ENCODE data around the gene ADCK1. TPM values are rescaled to one million over a fixed set of nuclear protein-coding genes. Genes with fewer than 3 reads are reported as not detected.
A peak's percentile ranks its signal among the peaks of the same experiment; 100 is the strongest.

ADCK1 gene
- total and polyA plus RNA-seq, 4 experiments from 2014 or later: 5.2 to 12.0 (median 5.4) TPM

DNA sequence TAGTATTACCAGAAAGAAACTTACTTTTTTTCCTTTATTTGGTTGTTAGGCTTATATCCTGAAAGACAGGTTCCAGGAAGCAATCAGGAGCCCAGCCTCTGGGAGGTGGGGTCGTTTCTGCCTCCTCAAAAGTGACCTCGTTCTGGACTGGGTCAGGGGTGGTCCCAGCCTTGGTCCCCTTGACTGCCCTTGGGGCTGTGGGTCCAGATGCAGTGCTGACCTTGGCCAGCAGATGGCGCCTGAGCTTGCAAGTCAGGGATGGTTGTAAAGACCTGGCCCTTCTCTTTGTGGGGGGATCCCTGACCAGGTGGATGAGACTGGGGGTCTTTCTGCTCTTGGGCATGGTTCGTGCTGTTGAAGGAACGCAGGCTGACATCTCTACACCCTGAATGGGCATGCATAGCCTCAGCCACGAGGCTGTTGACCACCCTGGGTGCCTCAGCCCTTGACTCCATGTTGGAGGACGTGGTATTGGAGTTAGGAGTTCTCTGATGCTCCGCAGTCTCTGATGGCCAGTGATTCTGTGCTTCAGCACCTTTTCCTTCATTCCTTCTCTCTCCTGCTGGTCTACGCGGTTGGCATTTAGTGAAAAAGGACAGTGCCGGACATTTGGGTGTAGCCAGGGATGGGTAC, 62.4 kb downstream of the ADCK1 start:
- peaks cover 7 to 29% of the 10 kb centered on the region in 2 donors for H3K36me3 Mint-ChIP-seq
- H3K4me1 ChIP-seq (ENCODE audit: insufficient read depth, low read length): no peaks in the 10 kb centered on the region
- no peaks in the 10 kb centered on the region for H3K9me3 ChIP-seq (ENCODE audit: control insufficient read depth in 1 of 2, low read length in 2 of 2)
- ChIA-PET POLR2A (ENCODE audit: partially characterized antibody) (no interaction called here), CTCF (ENCODE audit: partially characterized antibody) (interaction anchor here (0.8 to 3.4 kb wide), 20 partner anchors 8 to 760 kb away, joined by 3 to 22 read pairs (median 6); no protein-coding TSS in a partner anchor)
- H3K27ac Mint-ChIP-seq: no peak overlapping the region
- peak; percentile 36 to 59 (median 45) for DNase-seq
- H3K4me3 Mint-ChIP-seq: no peak overlapping the region
- no peaks in the 10 kb centered on the region for H3K4me1 Mint-ChIP-seq
- H3K36me3 ChIP-seq (ENCODE audit: insufficient read depth, low read length): no peaks in the 10 kb centered on the region
- peaks cover 0 to 2% of the 10 kb centered on the region in 2 donors for H3K27me3 Mint-ChIP-seq
- intact Hi-C loops (cut with micrococcal nuclease): no loop called here
- peaks cover 0 to 6% (median 0%) of the 10 kb centered on the region in 8 donors for H3K9me3 Mint-ChIP-seq
- H3K27ac ChIP-seq (ENCODE audit: low read depth, low read length): no peak overlapping the region
- H3K4me3 ChIP-seq (ENCODE audit: low read length in 2 of 2): no peak overlapping the region
- H3K27me3 ChIP-seq (ENCODE audit: insufficient read depth, low read length): no peaks in the 10 kb centered on the region

DNA sequence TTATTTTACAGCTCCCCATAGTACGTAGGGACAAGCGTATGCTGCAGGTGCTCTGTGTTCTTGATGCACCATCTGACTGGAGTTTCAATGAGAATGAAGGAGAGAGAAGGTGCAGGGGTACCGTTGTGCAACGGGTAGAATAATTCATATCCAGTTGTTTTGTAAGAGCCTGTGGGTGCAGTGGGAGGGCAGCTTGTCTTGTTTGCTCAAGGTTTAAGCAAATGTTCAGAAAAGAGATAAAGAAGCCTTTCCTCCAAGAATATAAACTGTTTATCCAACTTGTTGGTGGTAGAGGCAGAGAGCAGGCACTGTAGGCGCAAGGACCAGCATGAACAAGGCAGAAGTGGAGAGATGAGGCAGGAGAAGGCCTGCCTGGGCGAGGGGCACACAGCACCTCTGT, 64.2 kb downstream of the ADCK1 start:
- intact Hi-C loops (cut with micrococcal nuclease): no loop called here
- H3K9me3 Mint-ChIP-seq: peaks cover 0 to 6% (median 0%) of the 10 kb centered on the region in 8 donors
- H3K27ac Mint-ChIP-seq: no peak overlapping the region
- H3K4me1 Mint-ChIP-seq: no peaks in the 10 kb centered on the region
- Histone ChIP-seq H3K36me3 (ENCODE audit: insufficient read depth, low read length) (no peaks in the 10 kb centered on the region), H3K27me3 (ENCODE audit: insufficient read depth, low read length) (no peaks in the 10 kb centered on the region), H3K4me3 (ENCODE audit: low read length in 2 of 2) (no peak overlapping the region), H3K9me3 (ENCODE audit: control insufficient read depth in 1 of 2, low read length in 2 of 2) (no peaks in the 10 kb centered on the region), H3K27ac (ENCODE audit: low read depth, low read length) (no peak overlapping the region), H3K4me1 (ENCODE audit: insufficient read depth, low read length) (no peaks in the 10 kb centered on the region)
- no peak overlapping the region for H3K4me3 Mint-ChIP-seq
- peaks cover 0 to 2% of the 10 kb centered on the region in 2 donors for H3K27me3 Mint-ChIP-seq
- CTCF ChIA-PET (ENCODE audit: partially characterized antibody): interaction anchor here (1.6 kb wide), 1 partner anchor 10 kb away, joined by 5 read pairs; no protein-coding TSS in a partner anchor
- DNase-seq: no peak
- H3K36me3 Mint-ChIP-seq: peaks cover 7 to 22% of the 10 kb centered on the region in 2 donors
- POLR2A ChIA-PET (ENCODE audit: partially characterized antibody): no interaction called here

DNA sequence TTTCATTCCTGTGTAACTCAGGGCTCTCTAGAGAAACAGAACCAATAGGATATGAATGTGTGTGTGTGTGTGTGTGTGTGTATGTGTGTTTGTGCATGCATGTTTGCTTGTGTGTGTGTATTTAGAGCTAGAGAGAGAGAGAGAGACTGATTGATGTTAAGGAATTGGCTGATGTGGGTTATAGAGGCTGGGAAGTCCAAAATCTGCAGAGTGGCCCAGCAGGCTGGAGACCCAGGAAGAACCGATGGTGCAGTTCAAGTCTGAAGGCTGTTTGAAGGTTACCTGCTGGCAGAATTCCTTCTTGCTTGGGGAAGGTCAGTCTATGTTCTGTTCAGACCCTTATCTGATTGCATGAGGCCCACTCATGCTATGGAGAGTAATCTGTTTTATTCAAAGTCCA, 64.7 kb downstream of the ADCK1 start:
- Mint-ChIP-seq H3K4me1 (no peaks in the 10 kb centered on the region), H3K4me3 (no peak overlapping the region), H3K9me3 (peaks cover 0 to 6% (median 0%) of the 10 kb centered on the region in 8 donors), H3K27ac (no peak overlapping the region), H3K27me3 (peaks cover 0 to 2% of the 10 kb centered on the region in 2 donors), H3K36me3 (peaks cover 8 to 22% of the 10 kb centered on the region in 2 donors)
- Histone ChIP-seq H3K9me3 (ENCODE audit: control insufficient read depth in 1 of 2, low read length in 2 of 2) (no peaks in the 10 kb centered on the region), H3K4me3 (ENCODE audit: low read length in 2 of 2) (no peak overlapping the region), H3K27me3 (ENCODE audit: insufficient read depth, low read length) (no peaks in the 10 kb centered on the region), H3K4me1 (ENCODE audit: insufficient read depth, low read length) (no peaks in the 10 kb centered on the region), H3K27ac (ENCODE audit: low read depth, low read length) (no peak overlapping the region), H3K36me3 (ENCODE audit: insufficient read depth, low read length) (no peaks in the 10 kb centered on the region)
- CTCF ChIA-PET (ENCODE audit: partially characterized antibody): interaction anchor here (1.4 kb wide), 2 partner anchors 10 to 732 kb away, joined by 4 to 5 read pairs; no protein-coding TSS in a partner anchor
- no peak for DNase-seq
- POLR2A ChIA-PET (ENCODE audit: partially characterized antibody): no interaction called here
- intact Hi-C loops (cut with micrococcal nuclease): no loop called here

- no peak overlapping the region for H3K4me3 ChIP-seq (ENCODE audit: low read length in 2 of 2)
- Mint-ChIP-seq H3K27me3 (peaks cover 0 to 2% of the 10 kb centered on the region in 2 donors), H3K36me3 (peaks cover 8 to 16% of the 10 kb centered on the region in 2 donors), H3K9me3 (peaks cover 0 to 6% (median 0%) of the 10 kb centered on the region in 8 donors), H3K4me1 (no peaks in the 10 kb centered on the region), H3K4me3 (no peak overlapping the region), H3K27ac (no peak overlapping the region)
- no peaks in the 10 kb centered on the region for H3K36me3 ChIP-seq (ENCODE audit: insufficient read depth, low read length)
- no peaks in the 10 kb centered on the region for H3K27me3 ChIP-seq (ENCODE audit: insufficient read depth, low read length)
- H3K27ac ChIP-seq (ENCODE audit: low read depth, low read length): no peak overlapping the region
- H3K9me3 ChIP-seq (ENCODE audit: control insufficient read depth in 1 of 2, low read length in 2 of 2): no peaks in the 10 kb centered on the region
- POLR2A ChIA-PET (ENCODE audit: partially characterized antibody): no interaction called here
- intact Hi-C loops (cut with micrococcal nuclease): no loop called here
- no peaks in the 10 kb centered on the region for H3K4me1 ChIP-seq (ENCODE audit: insufficient read depth, low read length)
- no peak for DNase-seq
- CTCF ChIA-PET (ENCODE audit: partially characterized antibody): interaction anchor here (1.1 to 1.4 kb wide), 3 partner anchors 9 to 732 kb away, joined by 4 to 5 read pairs (median 4); no protein-coding TSS in a partner anchor
These were observed 65.5 kb downstream of the ADCK1 start for GRCh38 chr14:77865455-77865854.

DNA sequence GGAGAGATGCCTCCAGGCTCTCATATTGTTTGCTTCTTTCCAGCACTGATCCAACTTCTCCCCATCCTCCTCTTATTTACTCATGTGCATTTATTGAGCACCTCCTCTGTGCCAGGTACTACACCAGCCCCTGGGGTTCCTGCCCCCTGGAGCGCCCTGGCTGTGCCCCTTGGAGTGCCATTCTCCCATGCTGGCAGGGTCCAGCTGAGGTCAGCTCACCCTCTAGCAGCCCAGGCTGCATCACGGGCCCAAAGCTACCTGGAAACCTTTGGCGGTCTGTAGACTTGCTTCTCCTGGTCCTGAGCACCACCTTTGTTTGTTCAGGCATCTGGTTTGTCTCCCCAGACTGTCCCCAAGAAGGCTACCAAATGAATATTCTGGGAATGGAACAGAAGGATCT, 67.0 kb downstream of the ADCK1 start:
- Histone ChIP-seq H3K9me3 (ENCODE audit: control insufficient read depth in 1 of 2, low read length in 2 of 2) (no peaks in the 10 kb centered on the region), H3K4me1 (ENCODE audit: insufficient read depth, low read length) (no peaks in the 10 kb centered on the region), H3K36me3 (ENCODE audit: insufficient read depth, low read length) (no peaks in the 10 kb centered on the region), H3K27me3 (ENCODE audit: insufficient read depth, low read length) (no peaks in the 10 kb centered on the region), H3K27ac (ENCODE audit: low read depth, low read length) (no peak overlapping the region), H3K4me3 (ENCODE audit: low read length in 2 of 2) (no peak overlapping the region)
- H3K36me3 Mint-ChIP-seq: peaks cover 8 to 19% of the 10 kb centered on the region in 2 donors
- no peak for DNase-seq
- H3K4me1 Mint-ChIP-seq: no peaks in the 10 kb centered on the region
- CTCF ChIA-PET (ENCODE audit: partially characterized antibody): no interaction called here
- H3K9me3 Mint-ChIP-seq: peaks cover 0 to 6% (median 0%) of the 10 kb centered on the region in 8 donors
- POLR2A ChIA-PET (ENCODE audit: partially characterized antibody): no interaction called here
- intact Hi-C loops (cut with micrococcal nuclease): no loop called here
- peak overlapping the region in 1 of 7 donors; percentile 29 for H3K27ac Mint-ChIP-seq
- peaks cover 0 to 2% of the 10 kb centered on the region in 2 donors for H3K27me3 Mint-ChIP-seq
- no peak overlapping the region for H3K4me3 Mint-ChIP-seq

DNA sequence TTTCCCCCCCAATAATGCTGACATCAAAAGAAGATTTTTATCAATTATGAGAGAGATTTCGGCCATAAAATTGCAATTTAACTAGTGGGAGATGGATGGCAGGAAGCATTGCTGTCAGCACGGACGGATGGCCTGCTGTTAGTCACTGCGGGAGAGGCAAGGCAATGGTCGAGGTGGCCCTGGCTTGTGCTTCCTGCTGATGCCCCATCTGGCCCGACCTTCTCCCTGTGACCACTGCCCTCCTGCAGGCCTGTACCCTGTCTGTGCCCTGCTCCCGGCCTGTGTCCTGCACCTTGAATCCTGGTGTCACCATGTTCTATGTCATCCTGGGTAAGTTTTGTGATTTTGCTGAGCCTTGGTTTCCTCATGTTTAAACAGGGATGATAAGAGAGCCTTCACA, 67.6 kb downstream of the ADCK1 start:
- CTCF ChIA-PET (ENCODE audit: partially characterized antibody): no interaction called here
- H3K27ac Mint-ChIP-seq: no peak overlapping the region
- intact Hi-C loops (cut with micrococcal nuclease): no loop called here

DNA sequence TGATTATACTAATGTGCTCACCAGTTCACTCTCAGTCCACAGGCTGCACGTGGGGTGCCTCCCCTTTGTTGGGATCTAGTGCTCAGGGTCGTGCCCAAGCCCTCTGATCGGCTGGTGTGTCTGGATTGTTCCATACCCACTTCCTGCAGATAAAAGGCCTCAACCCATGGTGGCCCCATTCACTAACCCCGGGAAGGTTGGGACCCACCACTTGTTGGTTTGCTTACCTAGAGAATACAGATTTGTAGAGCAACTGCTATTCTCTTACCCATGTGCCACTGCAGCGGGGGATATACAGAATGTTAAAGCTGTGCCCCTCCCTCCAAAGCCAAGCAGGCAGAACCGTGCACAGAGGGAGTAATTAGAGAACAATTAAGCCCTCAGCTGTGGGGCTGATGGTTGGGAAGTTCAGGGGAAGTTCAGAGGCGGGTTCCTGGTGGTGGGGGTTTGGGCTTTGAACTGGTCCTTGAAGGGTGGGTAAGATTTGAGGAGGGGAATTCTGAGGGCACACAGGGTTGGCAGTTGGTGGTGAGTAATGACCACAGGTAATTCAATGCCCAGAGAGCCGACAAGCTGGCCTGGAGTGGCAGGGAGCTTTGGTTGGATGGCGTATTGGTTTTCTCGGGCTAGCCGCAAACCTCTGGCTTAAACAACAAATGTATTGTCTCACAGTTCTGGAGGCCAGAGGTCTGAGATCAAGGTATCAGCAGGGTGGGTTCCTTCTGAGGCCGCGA, 68.8 kb downstream of the ADCK1 start:
- POLR2A ChIA-PET (ENCODE audit: partially characterized antibody): no interaction called here
- H3K36me3 ChIP-seq (ENCODE audit: insufficient read depth, low read length): no peaks in the 10 kb centered on the region
- no peak overlapping the region for H3K27ac Mint-ChIP-seq
- H3K9me3 ChIP-seq (ENCODE audit: control insufficient read depth in 1 of 2, low read length in 2 of 2): no peaks in the 10 kb centered on the region
- H3K4me3 ChIP-seq (ENCODE audit: low read length in 2 of 2): no peak overlapping the region
- H3K27me3 ChIP-seq (ENCODE audit: insufficient read depth, low read length): no peaks in the 10 kb centered on the region
- no peaks in the 10 kb centered on the region for H3K4me1 ChIP-seq (ENCODE audit: insufficient read depth, low read length)
- no peak overlapping the region for H3K27ac ChIP-seq (ENCODE audit: low read depth, low read length)
- H3K4me1 Mint-ChIP-seq: no peaks in the 10 kb centered on the region
- intact Hi-C loops (cut with micrococcal nuclease): no loop called here
- DNase-seq: no peak
- peaks cover 13 to 32% of the 10 kb centered on the region in 2 donors for H3K36me3 Mint-ChIP-seq
- no peaks in the 10 kb centered on the region for H3K27me3 Mint-ChIP-seq
- peaks cover 0 to 9% (median 1%) of the 10 kb centered on the region in 8 donors for H3K9me3 Mint-ChIP-seq
- H3K4me3 Mint-ChIP-seq: no peak overlapping the region
- CTCF ChIA-PET (ENCODE audit: partially characterized antibody): interaction anchor here (1.3 to 1.4 kb wide), 2 partner anchors 9 to 13 kb away, joined by 3 to 4 read pairs; no protein-coding TSS in a partner anchor

More for the DNA sequence above, 67.6 kb downstream of the ADCK1 start:
- H3K27me3 ChIP-seq (ENCODE audit: insufficient read depth, low read length): no peaks in the 10 kb centered on the region
- Mint-ChIP-seq H3K9me3 (peaks cover 0 to 6% (median 0%) of the 10 kb centered on the region in 8 donors), H3K4me3 (no peak overlapping the region), H3K27me3 (peaks cover 0 to 2% of the 10 kb centered on the region in 2 donors), H3K36me3 (peaks cover 8 to 25% of the 10 kb centered on the region in 2 donors), H3K4me1 (no peaks in the 10 kb centered on the region)
- DNase-seq: no peak
- no peaks in the 10 kb centered on the region for H3K36me3 ChIP-seq (ENCODE audit: insufficient read depth, low read length)
- POLR2A ChIA-PET (ENCODE audit: partially characterized antibody): no interaction called here
- H3K4me1 ChIP-seq (ENCODE audit: insufficient read depth, low read length): no peaks in the 10 kb centered on the region
- no peak overlapping the region for H3K27ac ChIP-seq (ENCODE audit: low read depth, low read length)
- H3K4me3 ChIP-seq (ENCODE audit: low read length in 2 of 2): no peak overlapping the region
- no peaks in the 10 kb centered on the region for H3K9me3 ChIP-seq (ENCODE audit: control insufficient read depth in 1 of 2, low read length in 2 of 2)
